ENCODE results near the gene FGD6. TPM values are rescaled to one million over a fixed set of nuclear protein-coding genes. Genes with fewer than 3 reads are reported as not detected.
"Not testable (repeated sequence)": the region's sequence is repeated elsewhere in the genome, so short reads cannot be mapped to it uniquely, and the experiment has no call there.

FGD6 gene
- total RNA-seq, 1 experiment from 2014 or later: 18.2 TPM

- Histone ChIP-seq H3K9me2 (ENCODE audit: insufficient read depth) (no peaks in the 10 kb centered on the region), H3K79me2 (ENCODE audit: insufficient read depth, low read length) (peaks cover 93% of the 10 kb centered on the region), H3K27me3 (ENCODE audit: insufficient read depth, low read length) (no peaks in the 10 kb centered on the region), H3K4me1 (ENCODE audit: control insufficient read depth in 1 of 2, insufficient read depth in 2 of 2, low read length in 2 of 2) (no peaks in the 10 kb centered on the region; a peak in 1 of 4 replicates), H3K27ac (ENCODE audit: low read depth, low read length) (no peak overlapping the region), H3K9ac (ENCODE audit: low read length) (no peak overlapping the region), H4K20me1 (ENCODE audit: insufficient read depth) (0 out of 2 replicates have a peak, but pooled peaks cover 11% of the 10 kb centered on the region), H3K4me2 (ENCODE audit: low read length) (no peak overlapping the region), H2AFZ (ENCODE audit: low read depth, low read length, poor library complexity, severe bottlenecking) (no peak overlapping the region), H3K36me3 (ENCODE audit: control insufficient read depth in 1 of 2, insufficient read depth in 2 of 2, low read length in 2 of 2) (no peaks in the 10 kb centered on the region), H3K9me3 (ENCODE audit: control insufficient read depth in 1 of 2, insufficient read depth in 1 of 2, low read depth in 1 of 2, low read length in 2 of 2) (no peaks in the 10 kb centered on the region), H3K4me3 (replicated peaks in 1 of 2; ENCODE audit: low read depth in 1 of 2, low read length in 2 of 2) (no peak overlapping the region)
- no TSS peak for BruUV-seq (replicated peaks)
- ChIA-PET POLR2A (no interaction called here), RAD21 (ENCODE audit: low non-redundant PET in 1 of 2, low total read pairs in 2 of 2, uncharacterized antibody in 2 of 2, unreplicated experiment in 2 of 2) (no interaction called here), CTCF (no interaction called here)
- ATAC-seq (no peak), DNase-seq (ENCODE audit: low read depth, low spot score) (no peak)
- intact Hi-C loops (cut with micrococcal nuclease): no loop called here
- no peak for TF ChIP-seq JUND (IDR thresholded peaks at IDR 0.05)
- no peak for TF ChIP-seq EGR1 (IDR thresholded peaks at IDR 0.05; ENCODE audit: low read depth)
- no peak for TF ChIP-seq ZBTB33 (IDR thresholded peaks at IDR 0.05; ENCODE audit: extremely low read depth, insufficient replicate concordance, low read length)
- TF ChIP-seq SIN3A (IDR thresholded peaks at IDR 0.05; ENCODE audit: low read depth): no peak
- no peak for TF ChIP-seq CTCF (IDR thresholded peaks at IDR 0.05 in 2 of 3, conservative IDR thresholded peaks at IDR 0.05 in 1 of 3; ENCODE audit: borderline replicate concordance in 1 of 3, insufficient read depth in 1 of 3, low read depth in 2 of 3, low read length in 2 of 3)
- TF ChIP-seq CBX3 (IDR thresholded peaks at IDR 0.05; ENCODE audit: low read depth): no peak
- no peak for TF ChIP-seq ZNF274 (IDR thresholded peaks at IDR 0.05; ENCODE audit: low read depth, low read length)
- TF ChIP-seq FOSL1 (IDR thresholded peaks at IDR 0.05; ENCODE audit: low read depth): no peak
- TF ChIP-seq SP1 (IDR thresholded peaks at IDR 0.05; ENCODE audit: low read depth): no peak
- no peak for TF ChIP-seq ZFX (IDR thresholded peaks at IDR 0.05)
- TF ChIP-seq EZH2 (IDR thresholded peaks at IDR 0.05): no peak
- no peak for TF ChIP-seq CEBPB (IDR thresholded peaks at IDR 0.05; ENCODE audit: low read depth)
- no peak for TF ChIP-seq POLR2AphosphoS5 (IDR thresholded peaks at IDR 0.05; ENCODE audit: low read depth, low read length)
- no peak for TF ChIP-seq ATF3 (IDR thresholded peaks at IDR 0.05)
- no peak for TF ChIP-seq SRF (IDR thresholded peaks at IDR 0.05; ENCODE audit: low read depth)
- TF ChIP-seq MAX (IDR thresholded peaks at IDR 0.05): no peak
- no peak for TF ChIP-seq POLR2A (IDR thresholded peaks at IDR 0.05; ENCODE audit: borderline replicate concordance, extremely low read depth, insufficient read depth, insufficient read length)
- TF ChIP-seq ELF1 (IDR thresholded peaks at IDR 0.05; ENCODE audit: borderline replicate concordance, low read depth): no peak
These were observed 23.3 kb upstream of the FGD6 start for GRCh38 chr12:95240556-95240955.

GRCh38 chr12:95239835-95240234 is 22.6 kb upstream of the FGD6 start:
- H2AFZ ChIP-seq (ENCODE audit: low read depth, low read length, poor library complexity, severe bottlenecking); DNase-seq (ENCODE audit: low read depth, low spot score); ATAC-seq; intact Hi-C loops (cut with micrococcal nuclease); H3K27ac ChIP-seq (ENCODE audit: low read depth, low read length); RAD21 ChIA-PET (ENCODE audit: low non-redundant PET in 1 of 2, low total read pairs in 2 of 2, uncharacterized antibody in 2 of 2, unreplicated experiment in 2 of 2); CTCF ChIA-PET; H3K4me3 ChIP-seq (replicated peaks in 1 of 2; ENCODE audit: low read depth in 1 of 2, low read length in 2 of 2); H3K9ac ChIP-seq (ENCODE audit: low read length); H3K9me3 ChIP-seq (ENCODE audit: control insufficient read depth in 1 of 2, insufficient read depth in 1 of 2, low read depth in 1 of 2, low read length in 2 of 2); BruUV-seq (replicated peaks); H3K4me2 ChIP-seq (ENCODE audit: low read length); H3K27me3 ChIP-seq (ENCODE audit: insufficient read depth, low read length); H3K4me1 ChIP-seq (ENCODE audit: control insufficient read depth in 1 of 2, insufficient read depth in 2 of 2, low read length in 2 of 2); H3K36me3 ChIP-seq (ENCODE audit: control insufficient read depth in 1 of 2, insufficient read depth in 2 of 2, low read length in 2 of 2); H3K9me2 ChIP-seq (ENCODE audit: insufficient read depth): not testable (repeated sequence)
- Histone ChIP-seq H4K20me1 (ENCODE audit: insufficient read depth) (0 out of 2 replicates have a peak, but pooled peaks cover 11% of the 10 kb centered on the region), H3K79me2 (ENCODE audit: insufficient read depth, low read length) (peaks cover 86% of the 10 kb centered on the region)
- POLR2A ChIA-PET: interaction anchor here (0.7 kb wide), 1 partner anchor 239 kb away, joined by 4 read pairs; no protein-coding TSS in a partner anchor
